KMS-11 (cell line): Measurements from ENCODE around the gene TLK2.

Source experiments
- H2AFZ ChIP-seq: fragments of 200-600 bp; sonication (generic); 2 replicates; pipeline ENCODE4 v1.6.1; 2016; ENCODE audit warnings: antibody characterized with exemption, mixed run types, low read depth
- H3K27ac ChIP-seq: fragments of 200-600 bp; sonication (generic); 2 replicates; pipeline ENCODE4 v1.6.1; 2016; ENCODE audit warnings: mild to moderate bottlenecking, mixed run types
- H3K27me3 ChIP-seq: fragments of 200-600 bp; sonication (generic); 2 replicates; pipeline ENCODE4 v1.6.1; 2017; ENCODE audit warnings: mild to moderate bottlenecking, low read depth, mixed run types, moderate library complexity; ENCODE audit not compliant: insufficient read depth
- H3K36me3 ChIP-seq: fragments of 200-600 bp; sonication (generic); 2 replicates; pipeline ENCODE4 v1.6.1; 2017; ENCODE audit warnings: mild to moderate bottlenecking, mixed run types; ENCODE audit not compliant: insufficient read depth
- H3K4me1 ChIP-seq: fragments of 200-600 bp; sonication (generic); 2 replicates; pipeline ENCODE4 v1.6.1; 2016; ENCODE audit warnings: mild to moderate bottlenecking, low read depth, mixed run types; ENCODE audit not compliant: poor library complexity, severe bottlenecking
- H3K4me2 ChIP-seq: fragments of 200-600 bp; sonication (generic); 2 replicates; pipeline ENCODE4 v1.7.0; 2016; ENCODE audit warnings: mild to moderate bottlenecking, mixed run types
- H3K4me3 ChIP-seq: fragments of 200-600 bp; sonication (generic); IDR thresholded peaks from 2 replicates; pipeline ENCODE4 v1.6.1; 2017; ENCODE audit warnings: low read depth, low read length, mixed read lengths; ENCODE audit not compliant: insufficient read depth
- H3K79me2 ChIP-seq: fragments of 200-600 bp; sonication (generic); 2 replicates; pipeline ENCODE4 v1.6.1; 2016; ENCODE audit warnings: low read depth, mixed run types; ENCODE audit not compliant: insufficient read depth
- H3K9ac ChIP-seq: fragments of 200-600 bp; sonication (generic); 2 replicates; pipeline ENCODE4 v1.6.1; 2016; ENCODE audit warnings: mild to moderate bottlenecking, mixed run types
- H4K20me1 ChIP-seq: fragments of 200-600 bp; sonication (generic); 2 replicates; pipeline ENCODE4 v1.6.1; 2016; ENCODE audit warnings: mild to moderate bottlenecking, mixed run types; ENCODE audit not compliant: insufficient read depth
- CTCF ChIP-seq: fragments of 200-600 bp; sonication (generic); conservative IDR thresholded peaks from 2 replicates; pipeline ENCODE4 v1.6.1; 2017; ENCODE audit warnings: low read depth, mild to moderate bottlenecking, antibody characterized with exemption, low read length, moderate library complexity, mixed read lengths

The TLK2 gene

DNA sequence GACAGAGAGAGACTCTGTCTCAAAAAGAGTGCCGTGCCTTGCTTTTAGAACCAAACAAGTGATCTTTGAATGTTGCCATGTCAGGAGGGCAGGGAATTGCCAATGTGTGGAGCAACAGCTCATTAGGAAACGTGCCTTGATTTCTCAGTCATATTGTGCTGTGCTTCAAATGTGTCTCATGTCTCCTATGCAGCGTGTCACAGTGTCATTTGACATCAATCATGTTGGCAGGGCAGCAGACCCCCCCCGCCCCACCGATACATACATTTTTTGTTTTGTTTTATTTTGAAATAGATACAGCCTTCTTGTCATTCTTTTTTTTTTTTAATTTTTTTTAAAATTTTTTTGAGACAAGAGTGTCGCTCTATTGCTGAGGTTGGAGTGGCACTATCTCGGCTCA lies 170.9 kb downstream of the TLK2 start:
- Histone ChIP-seq H3K4me1 (peaks cover 23% of the 10 kb centered on the region), H3K79me2 (no peaks in the 10 kb centered on the region)

DNA sequence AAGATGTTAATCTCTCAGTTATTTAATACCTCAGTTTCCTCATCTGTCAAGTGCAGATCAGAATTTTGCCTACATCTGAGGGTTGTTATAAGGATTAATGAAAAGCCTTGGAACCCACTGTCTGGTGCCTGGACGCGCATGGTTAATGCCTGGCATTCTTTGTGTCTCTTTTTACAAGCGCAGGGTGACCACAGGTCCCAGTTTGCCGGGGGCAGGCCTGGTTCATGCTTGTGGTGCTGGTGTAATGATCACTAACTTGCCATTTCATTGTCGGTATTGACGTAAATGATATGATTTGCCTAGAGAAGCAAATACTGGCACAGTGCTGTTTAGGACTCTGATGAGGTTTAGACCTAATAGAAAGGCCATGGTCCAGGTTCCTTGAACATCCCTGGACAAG lies 172.0 kb downstream of the TLK2 start:
- no peak for TF ChIP-seq CTCF
- no peak overlapping the region for H2AFZ ChIP-seq
- H4K20me1 ChIP-seq: no peaks in the 10 kb centered on the region

More for the DNA sequence above, 170.9 kb downstream of the TLK2 start:
- H3K36me3 ChIP-seq: no peaks in the 10 kb centered on the region
- no peak overlapping the region for H2AFZ ChIP-seq
- no peak overlapping the region for H3K4me2 ChIP-seq
- H3K9ac ChIP-seq: no peak overlapping the region
- H3K27ac ChIP-seq: no peak overlapping the region
- H4K20me1 ChIP-seq: no peaks in the 10 kb centered on the region
- TF ChIP-seq CTCF: no peak
- H3K27me3 ChIP-seq: no peaks in the 10 kb centered on the region
- no peak overlapping the region for H3K4me3 ChIP-seq

GRCh38 chr17:62652251-62653001 lies 173.8 kb downstream of the TLK2 start:
- Histone ChIP-seq H3K4me1 (peaks cover 23% of the 10 kb centered on the region), H3K36me3 (no peaks in the 10 kb centered on the region), H2AFZ (peak overlapping the region; percentile 95), H3K27me3 (no peaks in the 10 kb centered on the region), H3K79me2 (no peaks in the 10 kb centered on the region), H4K20me1 (no peaks in the 10 kb centered on the region), H3K27ac (peak overlapping the region; percentile 79), H3K4me3 (no peak overlapping the region), H3K9ac (peak overlapping the region; percentile 93), H3K4me2 (peak overlapping the region; percentile 86)
- no peak for TF ChIP-seq CTCF

More for the DNA sequence above, 172.0 kb downstream of the TLK2 start:
- Histone ChIP-seq H3K4me3 (no peak overlapping the region), H3K4me1 (peaks cover 23% of the 10 kb centered on the region), H3K27ac (no peak overlapping the region), H3K4me2 (no peak overlapping the region), H3K79me2 (no peaks in the 10 kb centered on the region), H3K27me3 (no peaks in the 10 kb centered on the region), H3K9ac (no peak overlapping the region), H3K36me3 (no peaks in the 10 kb centered on the region)

GRCh38 chr17:62653002-62653825 lies 174.6 kb downstream of the TLK2 start:
- Histone ChIP-seq H3K9ac (peak overlapping the region; percentile 93), H3K4me2 (peak overlapping the region; percentile 86), H3K4me3 (no peak overlapping the region), H3K79me2 (no peaks in the 10 kb centered on the region), H4K20me1 (no peaks in the 10 kb centered on the region), H3K27ac (peak overlapping the region; percentile 79), H3K27me3 (no peaks in the 10 kb centered on the region), H2AFZ (peak overlapping the region; percentile 95), H3K4me1 (peaks cover 23% of the 10 kb centered on the region), H3K36me3 (no peaks in the 10 kb centered on the region)
- no peak for TF ChIP-seq CTCF
